HG03432 (cell line): ENCODE results near the gene ADAM12.

Experiments
- ATAC-seq: cut with Tn5 transposase; IDR thresholded peaks from one replicate; pipeline ENCODE4 v1.9.1; 2021; ENCODE audit warnings: mild to moderate bottlenecking, moderate library complexity; ENCODE audit not compliant: unreplicated experiment

Gene ADAM12

GRCh38 chr10:126239844-126240243 lies 148.4 kb downstream of the ADAM12 start:
- no peak for ATAC-seq

GRCh38 chr10:126235979-126236851 lies 152.1 kb downstream of the ADAM12 start:
- ATAC-seq = no peak

- ATAC-seq = no peak
These were observed 152.9 kb downstream of the ADAM12 start for GRCh38 chr10:126235091-126235978.

- no peak for ATAC-seq
These were observed 153.6 kb downstream of the ADAM12 start for GRCh38 chr10:126234630-126235029.

GRCh38 chr10:126233182-126234148 lies 154.8 kb downstream of the ADAM12 start:
- no peak for ATAC-seq

- no peak for ATAC-seq
These were observed 157.7 kb downstream of the ADAM12 start for GRCh38 chr10:126230587-126230986.

GRCh38 chr10:126229686-126230085 lies 158.6 kb downstream of the ADAM12 start:
- ATAC-seq = no peak

- no peak for ATAC-seq
These were observed 160.5 kb downstream of the ADAM12 start for GRCh38 chr10:126227762-126228134.

GRCh38 chr10:126226988-126227761 lies 161.1 kb downstream of the ADAM12 start:
- no peak for ATAC-seq

GRCh38 chr10:126226205-126226604 lies 162.1 kb downstream of the ADAM12 start:
- ATAC-seq = no peak

GRCh38 chr10:126225672-126226008 lies 162.6 kb downstream of the ADAM12 start:
- ATAC-seq = no peak

GRCh38 chr10:126224967-126225671 lies 163.2 kb downstream of the ADAM12 start:
- ATAC-seq = no peak

GRCh38 chr10:126223512-126224067 lies 164.7 kb downstream of the ADAM12 start:
- ATAC-seq = no peak

- ATAC-seq = no peak
These were observed 165.4 kb downstream of the ADAM12 start for GRCh38 chr10:126222736-126223511.

GRCh38 chr10:126221874-126222273 lies 166.4 kb downstream of the ADAM12 start:
- ATAC-seq = no peak

GRCh38 chr10:126218778-126219649 lies 169.3 kb downstream of the ADAM12 start:
- ATAC-seq = no peak

- ATAC-seq = no peak
These were observed 170.1 kb downstream of the ADAM12 start for GRCh38 chr10:126218174-126218573.
